Glutamatergic neuron (in vitro differentiated cells): Measurements from ENCODE around the gene TNFSF8. TPM values are rescaled to one million over a fixed set of nuclear protein-coding genes. Genes with fewer than 3 reads are reported as not detected.

Experiments
- DNase-seq: peaks from one replicate; pipeline ENCODE4 v3.0.0; 2022
- H3K27ac Mint-ChIP-seq: one replicate; pipeline ENCODE4 v1.8.0; 2020; ENCODE audit warnings: mild to moderate bottlenecking, mixed read lengths, inconsistent platforms; ENCODE audit not compliant: unreplicated experiment
- H3K27me3 Mint-ChIP-seq: one replicate; pipeline ENCODE4 v1.8.0; 2020; ENCODE audit warnings: mild to moderate bottlenecking, moderate library complexity, mixed read lengths, inconsistent platforms; ENCODE audit not compliant: unreplicated experiment
- H3K36me3 Mint-ChIP-seq: one replicate; pipeline ENCODE4 v1.8.0; 2020; ENCODE audit warnings: mild to moderate bottlenecking, mixed read lengths, inconsistent platforms; ENCODE audit not compliant: unreplicated experiment
- H3K4me1 Mint-ChIP-seq: one replicate; pipeline ENCODE4 v1.8.0; 2020; ENCODE audit warnings: mild to moderate bottlenecking, low read depth, mixed read lengths, inconsistent platforms; ENCODE audit not compliant: unreplicated experiment
- H3K4me3 Mint-ChIP-seq: one replicate; pipeline ENCODE4 v1.8.0; 2020; ENCODE audit warnings: mild to moderate bottlenecking, mixed read lengths, inconsistent platforms; ENCODE audit not compliant: unreplicated experiment
- H3K9me3 Mint-ChIP-seq: one replicate; pipeline ENCODE4 v1.8.0; 2020; ENCODE audit warnings: mild to moderate bottlenecking, moderate library complexity, mixed read lengths, inconsistent platforms; ENCODE audit not compliant: unreplicated experiment
- total RNA-seq: library from RNA; stranded (reverse); fragmentation: NEBNext Ultra II Directional; extraction: Animal tissue kit (Norgen Biotek cat#: 25700); gene quantifications from one replicate; pipeline ENCODE4 v1.2.1, GENCODE V29; 2021; ENCODE audit not compliant: unreplicated experiment
- TF ChIP-seq, protein P1 (sequence below): fragments of 200-600 bp; sonication (generic); IDR thresholded peaks from one replicate; pipeline ENCODE4 v1.5.0; 2021; ENCODE audit not compliant: partially characterized antibody, unreplicated experiment

Gene TNFSF8
- total RNA-seq, 1 donor from 2014 or later: not detected

DNA sequence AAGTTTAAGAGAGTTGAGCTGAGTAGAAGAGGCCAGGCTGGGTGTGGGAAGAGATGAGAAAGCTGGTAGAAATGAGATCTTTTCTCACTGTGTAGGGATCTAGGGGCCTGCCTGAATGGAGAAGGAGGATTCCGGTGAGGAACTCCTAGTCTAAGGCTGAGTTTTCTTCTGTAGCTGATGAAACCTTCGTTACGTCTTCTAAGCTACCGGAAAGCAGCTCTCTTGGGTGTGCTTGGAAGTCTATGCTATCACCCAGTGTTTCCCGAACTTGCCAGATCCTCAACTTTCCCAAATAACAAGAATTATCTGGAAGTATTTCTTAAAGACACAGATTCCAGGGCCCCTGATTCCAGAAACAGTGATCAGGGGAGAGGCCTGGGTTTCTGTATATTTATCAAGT is 69.1 kb downstream of the TNFSF8 start:
- no peak overlapping the region for H3K4me3 Mint-ChIP-seq
- no peak overlapping the region for H3K27ac Mint-ChIP-seq

DNA sequence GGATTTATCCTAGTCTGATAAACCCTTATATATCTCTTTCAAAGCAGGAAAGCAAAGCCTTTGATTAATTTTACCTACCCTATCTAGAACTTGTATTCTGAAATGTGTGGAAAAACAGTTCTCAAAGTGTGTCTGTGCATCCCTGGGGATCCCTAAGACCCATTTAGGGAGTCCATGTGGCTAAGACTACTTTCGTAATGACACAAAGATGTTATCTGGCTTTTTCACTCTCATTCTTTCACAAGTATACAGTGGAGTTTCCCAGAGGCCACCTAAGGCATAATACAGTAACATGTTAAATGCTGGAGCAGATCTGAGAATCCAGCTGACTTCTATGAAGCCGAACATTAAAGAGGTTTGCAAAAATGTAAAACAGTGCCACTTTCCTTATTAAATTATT is 70.2 kb downstream of the TNFSF8 start:
- TF ChIP-seq, protein P1, sequence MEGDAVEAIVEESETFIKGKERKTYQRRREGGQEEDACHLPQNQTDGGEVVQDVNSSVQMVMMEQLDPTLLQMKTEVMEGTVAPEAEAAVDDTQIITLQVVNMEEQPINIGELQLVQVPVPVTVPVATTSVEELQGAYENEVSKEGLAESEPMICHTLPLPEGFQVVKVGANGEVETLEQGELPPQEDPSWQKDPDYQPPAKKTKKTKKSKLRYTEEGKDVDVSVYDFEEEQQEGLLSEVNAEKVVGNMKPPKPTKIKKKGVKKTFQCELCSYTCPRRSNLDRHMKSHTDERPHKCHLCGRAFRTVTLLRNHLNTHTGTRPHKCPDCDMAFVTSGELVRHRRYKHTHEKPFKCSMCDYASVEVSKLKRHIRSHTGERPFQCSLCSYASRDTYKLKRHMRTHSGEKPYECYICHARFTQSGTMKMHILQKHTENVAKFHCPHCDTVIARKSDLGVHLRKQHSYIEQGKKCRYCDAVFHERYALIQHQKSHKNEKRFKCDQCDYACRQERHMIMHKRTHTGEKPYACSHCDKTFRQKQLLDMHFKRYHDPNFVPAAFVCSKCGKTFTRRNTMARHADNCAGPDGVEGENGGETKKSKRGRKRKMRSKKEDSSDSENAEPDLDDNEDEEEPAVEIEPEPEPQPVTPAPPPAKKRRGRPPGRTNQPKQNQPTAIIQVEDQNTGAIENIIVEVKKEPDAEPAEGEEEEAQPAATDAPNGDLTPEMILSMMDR: no peak
- no peaks in the 10 kb centered on the region for H3K36me3 Mint-ChIP-seq
- no peak for DNase-seq
- peaks cover 21% of the 10 kb centered on the region for H3K4me1 Mint-ChIP-seq
- H3K27ac Mint-ChIP-seq: no peak overlapping the region
- H3K9me3 Mint-ChIP-seq: peaks cover 3% of the 10 kb centered on the region
- peaks cover 3% of the 10 kb centered on the region for H3K27me3 Mint-ChIP-seq
- H3K4me3 Mint-ChIP-seq: no peak overlapping the region

More for the DNA sequence above, 69.1 kb downstream of the TNFSF8 start:
- no peak for DNase-seq
- TF ChIP-seq, protein P1: no peak
- peaks cover 21% of the 10 kb centered on the region for H3K4me1 Mint-ChIP-seq
- H3K9me3 Mint-ChIP-seq: peaks cover 3% of the 10 kb centered on the region
- H3K36me3 Mint-ChIP-seq: no peaks in the 10 kb centered on the region
- peaks cover 3% of the 10 kb centered on the region for H3K27me3 Mint-ChIP-seq

DNA sequence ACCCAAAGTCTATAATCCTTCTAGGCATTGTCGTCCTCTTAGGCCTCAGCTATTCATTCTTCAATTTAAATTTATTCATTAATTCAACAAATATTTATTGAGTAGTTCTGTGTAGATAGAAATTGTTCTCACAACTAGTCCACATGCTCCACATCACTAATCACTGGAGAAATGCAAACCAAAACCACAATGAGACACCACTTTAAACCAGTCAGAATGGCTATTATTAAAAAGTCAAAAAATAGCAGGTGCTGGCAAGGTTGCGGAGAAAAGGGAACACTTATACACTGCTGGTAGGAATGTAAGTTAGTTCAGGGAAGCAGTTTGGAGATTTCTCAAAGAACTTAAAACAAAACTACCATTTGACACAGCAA is 73.5 kb downstream of the TNFSF8 start:
- Mint-ChIP-seq H3K9me3 (peaks cover 3% of the 10 kb centered on the region), H3K4me3 (no peak overlapping the region), H3K27ac (no peak overlapping the region), H3K27me3 (peaks cover 6% of the 10 kb centered on the region), H3K36me3 (no peaks in the 10 kb centered on the region), H3K4me1 (peaks cover 24% of the 10 kb centered on the region)
- TF ChIP-seq, protein P1: no peak
- DNase-seq: no peak

DNA sequence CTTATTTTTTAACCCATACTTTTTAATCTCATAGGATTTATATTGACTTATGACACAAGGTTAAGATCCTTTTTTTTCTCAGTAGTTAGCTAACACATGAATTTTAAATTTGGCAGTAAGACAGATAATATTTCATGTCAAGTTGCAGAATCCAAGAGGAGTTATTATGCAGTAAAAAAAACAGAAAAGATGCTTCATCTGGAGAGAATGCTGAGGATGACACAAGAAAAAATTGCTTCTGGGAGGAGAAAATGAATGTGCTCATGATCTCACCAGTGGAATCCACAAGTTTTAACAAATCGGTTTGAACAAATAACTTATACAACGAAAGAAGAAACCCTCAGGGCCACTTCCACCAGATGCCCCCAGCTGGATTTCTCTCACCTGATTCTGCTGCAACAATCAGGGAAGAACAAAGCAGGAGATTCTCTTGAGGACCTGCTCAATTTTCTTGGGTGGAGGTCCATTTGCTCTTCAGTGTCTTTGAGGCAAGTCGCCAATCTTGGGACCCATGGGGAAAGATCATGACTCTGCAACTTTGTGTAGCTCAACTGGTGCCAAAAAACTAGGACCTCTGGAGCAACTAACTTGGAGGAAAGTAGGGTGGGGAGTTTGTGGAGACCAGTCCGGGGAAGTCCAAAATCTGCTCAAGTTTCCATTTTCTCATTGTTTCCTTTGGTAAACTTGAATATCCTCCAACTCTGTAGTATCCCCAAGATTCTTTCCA is 74.0 kb downstream of the TNFSF8 start:
- TF ChIP-seq, protein P1: no peak
- DNase-seq: no peak

DNA sequence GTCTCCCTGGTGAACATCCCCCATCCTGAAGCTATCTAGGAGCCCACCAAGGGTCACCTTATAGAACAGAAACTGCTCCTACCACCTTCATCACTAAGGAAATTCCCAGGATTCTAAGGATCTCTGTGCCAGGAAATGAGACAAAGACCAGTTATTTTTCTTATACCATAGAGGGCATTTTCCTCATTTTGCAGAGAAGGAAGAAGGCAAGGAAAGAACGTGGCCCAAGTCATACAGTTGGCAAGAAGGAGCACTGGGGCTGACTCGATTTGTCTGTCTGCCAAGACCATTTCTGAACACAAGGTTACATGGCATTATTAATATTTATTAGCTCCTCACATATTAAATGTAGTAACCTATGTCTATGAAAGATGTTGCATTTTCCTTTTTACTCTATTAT is 74.9 kb downstream of the TNFSF8 start:
- Mint-ChIP-seq H3K9me3 (peaks cover 3% of the 10 kb centered on the region), H3K4me3 (no peak overlapping the region), H3K27me3 (peaks cover 6% of the 10 kb centered on the region), H3K36me3 (no peaks in the 10 kb centered on the region), H3K4me1 (peaks cover 17% of the 10 kb centered on the region), H3K27ac (no peak overlapping the region)
- no peak for DNase-seq
- TF ChIP-seq, protein P1: no peak

More for the DNA sequence above, 74.0 kb downstream of the TNFSF8 start:
- H3K36me3 Mint-ChIP-seq: no peaks in the 10 kb centered on the region
- no peak overlapping the region for H3K27ac Mint-ChIP-seq
- no peak overlapping the region for H3K4me3 Mint-ChIP-seq
- peaks cover 6% of the 10 kb centered on the region for H3K27me3 Mint-ChIP-seq
- peaks cover 24% of the 10 kb centered on the region for H3K4me1 Mint-ChIP-seq
- H3K9me3 Mint-ChIP-seq: peaks cover 3% of the 10 kb centered on the region
